Measurements from ENCODE around the gene LCE1B.

The LCE1B gene, protein sequence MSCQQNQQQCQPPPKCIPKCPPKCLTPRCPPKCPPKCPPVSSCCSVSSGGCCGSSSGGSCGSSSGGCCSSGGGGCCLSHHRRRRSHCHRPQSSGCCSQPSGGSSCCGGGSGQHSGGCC

DNA sequence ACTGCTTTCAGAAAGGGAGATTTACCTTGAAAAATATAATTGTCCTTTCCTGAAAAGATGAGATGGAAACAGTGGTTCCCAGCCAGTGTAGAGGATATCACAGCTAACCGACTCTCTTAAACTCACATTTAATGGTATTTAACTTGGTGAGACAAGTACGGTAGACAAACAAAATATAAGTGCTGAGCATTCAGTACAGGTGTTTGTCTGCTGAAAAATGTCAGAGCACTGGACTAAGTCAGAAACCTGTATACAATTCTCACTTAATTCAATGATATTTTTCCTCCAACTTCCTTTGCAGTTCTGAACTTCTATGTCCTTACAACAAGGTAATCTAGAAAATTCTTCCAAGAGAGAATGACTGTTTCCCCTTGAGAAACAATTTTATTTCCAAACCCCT is at the start of gene LCE1B:
LCE1B (plus strand) TSS at position 301 of the 400 bp plus-strand sequence. CDS start 476 bp downstream, outside the sequence.
- DNase-seq (ENCODE audit: low read depth, low spot score), result no peak

DNA sequence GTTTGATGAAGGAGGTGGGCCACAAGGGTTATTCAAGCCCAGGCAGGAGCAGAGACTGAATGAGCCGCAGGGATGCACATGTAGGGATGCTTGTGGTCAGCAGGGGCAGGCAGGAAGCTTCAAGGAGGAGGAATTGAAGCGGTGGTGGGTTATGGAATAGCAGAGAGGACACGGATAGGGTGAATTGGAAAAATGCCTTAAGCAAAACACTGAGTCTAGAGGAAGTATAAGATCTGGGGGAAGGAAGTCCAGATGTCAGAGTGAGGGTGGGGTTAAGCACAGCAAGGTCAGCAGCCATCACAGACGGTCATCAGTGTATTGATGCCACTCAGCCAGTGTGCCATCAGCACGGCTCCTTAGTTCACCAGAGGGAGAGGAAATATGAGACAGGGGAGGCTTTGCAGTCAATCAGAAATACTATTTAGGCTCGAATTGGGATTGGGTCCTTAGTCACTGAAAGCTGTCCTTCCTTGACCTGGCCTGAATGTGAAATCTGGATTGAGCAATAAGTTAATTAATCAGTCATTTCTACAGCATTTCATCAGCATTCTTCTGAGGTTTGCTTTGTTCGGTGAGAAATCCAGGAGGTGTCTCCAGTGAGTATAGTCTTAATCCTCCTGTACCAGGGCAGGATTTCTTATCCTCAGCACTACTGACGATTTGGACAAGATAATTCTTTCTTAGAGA is 42.8 kb upstream of the LCE1B start:
- DNase-seq (ENCODE audit: low read depth, low spot score), result no peak

DNA sequence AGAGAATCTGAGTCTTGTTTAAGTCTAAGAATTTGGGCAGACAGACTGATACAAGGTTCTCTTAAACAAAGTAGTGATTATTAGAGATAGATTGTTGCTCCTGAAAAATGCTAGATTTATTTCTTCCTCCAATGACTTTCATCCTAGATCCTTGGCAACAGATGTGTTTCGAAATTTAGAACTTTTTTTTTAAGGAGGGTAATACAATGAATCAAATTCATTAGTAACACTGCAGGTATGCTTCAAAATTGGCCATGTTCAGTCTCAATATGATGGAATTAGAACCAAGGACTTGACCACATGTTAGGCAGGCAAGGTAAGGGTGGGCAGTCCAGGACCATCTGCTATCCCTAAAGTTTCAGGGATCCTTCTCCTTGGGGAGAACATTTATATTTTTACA is 41.4 kb upstream of the LCE1B start:
- no peak for DNase-seq (ENCODE audit: low read depth, low spot score)

DNA sequence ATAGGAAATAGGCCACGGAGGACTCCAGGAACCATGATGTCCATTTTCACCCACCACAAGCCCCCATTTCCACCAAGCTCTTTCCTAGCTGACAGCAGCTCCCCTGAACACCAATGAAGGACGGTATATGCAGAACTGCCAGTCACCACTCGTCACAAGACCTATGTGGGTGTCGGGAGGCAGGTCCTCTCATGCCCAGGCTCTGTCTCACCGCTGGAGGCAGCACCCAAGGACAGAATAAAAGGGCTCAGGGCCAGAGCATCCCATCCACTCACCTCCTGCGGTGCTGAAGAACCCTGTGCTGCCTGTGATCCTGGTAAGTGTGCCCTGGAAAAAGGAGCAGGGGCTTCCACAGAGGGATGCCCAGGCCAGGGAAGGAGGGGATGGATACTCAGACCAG is 36.9 kb upstream of the LCE1B start, which contains the start of gene LCE1F:
LCE1F (plus strand) TSS at position 266 of the 400 bp plus-strand sequence. CDS start 1,232 bp downstream, outside the sequence.
- no peak for DNase-seq (ENCODE audit: low read depth, low spot score)

DNA sequence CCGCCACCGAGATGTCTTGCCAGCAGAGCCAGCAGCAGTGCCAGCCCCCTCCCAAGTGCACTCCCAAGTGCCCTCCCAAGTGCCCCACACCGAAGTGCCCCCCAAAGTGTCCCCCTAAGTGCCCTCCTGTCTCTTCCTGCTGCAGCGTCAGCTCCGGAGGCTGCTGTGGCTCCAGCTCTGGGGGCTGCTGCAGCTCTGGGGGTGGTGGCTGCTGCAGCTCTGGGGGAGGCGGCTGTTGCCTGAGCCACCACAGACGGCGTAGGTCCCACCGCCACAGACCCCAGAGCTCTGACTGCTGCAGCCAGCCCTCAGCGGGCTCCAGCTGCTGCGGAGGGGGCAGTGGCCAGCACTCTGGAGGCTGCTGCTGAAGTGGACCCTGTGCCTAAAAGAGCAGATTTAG is 35.4 kb upstream of the LCE1B start:
- no peak for DNase-seq (ENCODE audit: low read depth, low spot score)

DNA sequence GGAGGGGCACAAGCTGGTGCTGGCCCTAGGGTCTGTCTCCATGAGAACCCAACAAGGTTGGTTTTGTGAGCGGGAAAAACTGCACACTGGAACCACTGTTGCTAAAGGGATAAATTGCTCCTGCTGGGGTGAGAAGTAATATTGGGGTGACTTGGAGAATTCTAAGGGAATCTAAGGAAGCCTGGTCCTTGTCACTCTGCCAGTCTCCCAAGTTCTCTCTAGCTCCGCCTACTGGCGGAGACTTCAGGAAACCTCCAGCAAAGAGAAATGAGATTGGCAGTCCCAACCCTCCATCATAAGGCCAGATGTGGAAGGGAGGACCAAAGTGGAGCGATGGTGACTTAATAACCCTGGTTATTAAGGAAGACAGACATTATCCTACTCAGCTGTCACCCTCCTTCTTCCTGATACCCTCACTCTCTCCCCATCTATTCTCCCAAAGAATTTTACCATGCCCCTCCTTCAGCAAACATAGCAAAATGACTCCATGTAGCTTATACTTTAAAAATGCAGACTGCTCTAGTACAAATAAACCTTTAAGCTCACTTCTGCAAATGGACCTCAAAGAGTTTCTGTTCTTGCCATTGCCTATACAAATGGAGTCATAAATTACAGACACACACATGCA is 34.1 kb upstream of the LCE1B start:
- DNase-seq (ENCODE audit: low read depth, low spot score), result no peak

DNA sequence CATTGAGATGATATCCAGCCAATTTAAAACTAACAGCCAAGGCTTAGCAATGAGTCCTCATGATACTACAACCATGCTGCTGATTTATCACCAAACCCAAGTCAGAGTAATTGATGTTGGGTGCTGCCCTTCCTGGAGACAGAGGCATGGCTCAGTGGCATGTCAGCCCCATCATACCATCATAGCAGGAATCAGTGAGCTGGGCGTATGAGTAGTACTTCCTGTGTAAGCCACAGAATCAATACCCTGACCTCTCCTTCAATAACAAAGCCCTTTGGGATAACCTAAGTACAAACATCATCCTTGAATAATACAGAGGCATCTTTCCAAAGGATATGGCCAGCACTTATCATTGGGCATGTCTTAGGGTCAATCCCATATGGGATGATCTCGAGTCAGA is 28.7 kb upstream of the LCE1B start:
- DNase-seq (ENCODE audit: low read depth, low spot score), result no peak

DNA sequence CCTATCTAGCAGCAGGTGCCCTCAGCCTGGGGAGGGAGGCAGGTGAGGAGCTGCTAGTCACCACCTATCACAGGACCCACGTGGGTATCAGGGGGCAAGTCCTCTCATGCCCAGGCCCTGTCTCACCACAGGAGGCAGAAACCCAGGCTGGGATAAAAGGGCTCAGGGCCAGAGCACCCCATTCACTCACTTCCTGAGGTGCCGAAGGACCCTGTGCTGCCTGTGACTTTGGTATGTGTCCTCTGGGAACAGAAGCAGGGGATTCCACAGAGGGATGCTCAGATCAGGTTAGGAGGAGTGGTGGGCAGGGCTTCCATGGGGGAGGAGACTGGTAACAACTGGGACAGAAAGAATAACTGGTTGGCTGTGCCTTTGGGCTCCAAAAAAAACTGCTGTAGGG is 25.7 kb upstream of the LCE1B start, which contains the start of gene LCE1E:
LCE1E (plus strand) TSS at position 181 of the 400 bp plus-strand sequence. CDS start 1,043 bp downstream, outside the sequence.
- DNase-seq (ENCODE audit: low read depth, low spot score), result no peak

DNA sequence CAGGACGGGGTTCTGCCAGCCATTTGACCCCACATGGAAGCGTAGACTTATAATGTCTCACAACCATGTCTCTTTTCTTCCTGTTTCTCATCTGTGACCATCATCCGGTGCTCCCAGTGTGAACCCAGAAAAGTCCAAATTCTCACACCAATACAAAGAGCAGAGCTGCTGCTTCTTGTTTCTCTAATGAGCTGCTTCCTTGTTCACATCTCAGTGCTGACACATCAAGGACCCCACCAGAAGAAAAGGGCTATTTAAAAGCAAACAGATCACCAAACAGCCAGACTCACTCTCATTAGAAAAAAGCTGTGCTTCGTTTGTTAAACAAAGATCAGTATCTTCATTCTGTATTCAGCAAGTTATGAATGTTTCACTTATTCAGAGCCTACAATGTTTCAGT is 16.1 kb upstream of the LCE1B start:
- no peak for DNase-seq (ENCODE audit: low read depth, low spot score)

DNA sequence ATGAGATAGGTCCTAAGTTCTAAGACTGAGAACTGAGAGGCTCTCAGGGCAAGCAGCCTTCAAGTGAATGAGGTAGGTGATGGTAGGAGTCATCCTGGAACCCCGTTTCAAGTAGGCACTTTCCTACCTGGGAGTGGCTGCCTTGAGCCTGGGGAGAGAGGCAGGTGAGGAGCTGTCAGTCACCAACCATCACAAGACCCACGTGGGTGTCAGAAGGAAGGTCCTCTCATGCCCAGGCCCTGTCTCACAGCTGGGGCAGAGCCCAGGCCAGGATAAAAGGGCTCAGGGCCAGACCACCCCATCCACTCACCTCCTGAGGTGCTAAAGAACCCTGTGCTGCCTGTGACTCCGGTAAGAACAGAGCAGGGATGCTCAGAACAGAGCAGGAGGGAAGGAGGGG is 15.3 kb upstream of the LCE1B start, which contains the start of gene LCE1D:
LCE1D (plus strand) TSS at position 301 of the 400 bp plus-strand sequence. CDS start 1,074 bp downstream, outside the sequence.
- DNase-seq (ENCODE audit: low read depth, low spot score), result no peak

DNA sequence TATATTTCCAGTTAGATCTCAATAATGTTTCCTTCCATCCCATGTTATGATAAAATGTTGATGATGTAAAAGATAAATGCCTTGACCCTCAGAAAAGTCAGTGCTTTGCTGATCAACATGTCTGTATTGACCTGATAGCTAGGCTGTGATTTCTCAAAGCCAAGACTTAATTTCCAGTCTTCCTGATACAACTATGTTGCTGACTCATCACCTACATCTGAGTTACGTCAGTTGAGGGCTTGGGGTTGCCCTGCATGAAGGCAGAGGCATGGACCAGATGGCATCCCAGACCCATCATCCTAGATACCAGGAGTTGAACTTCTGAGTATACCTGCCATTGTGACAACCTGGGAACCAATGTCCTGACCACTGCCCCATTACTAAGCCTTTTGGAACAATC is 10.4 kb upstream of the LCE1B start:
- DNase-seq (ENCODE audit: low read depth, low spot score), result no peak

DNA sequence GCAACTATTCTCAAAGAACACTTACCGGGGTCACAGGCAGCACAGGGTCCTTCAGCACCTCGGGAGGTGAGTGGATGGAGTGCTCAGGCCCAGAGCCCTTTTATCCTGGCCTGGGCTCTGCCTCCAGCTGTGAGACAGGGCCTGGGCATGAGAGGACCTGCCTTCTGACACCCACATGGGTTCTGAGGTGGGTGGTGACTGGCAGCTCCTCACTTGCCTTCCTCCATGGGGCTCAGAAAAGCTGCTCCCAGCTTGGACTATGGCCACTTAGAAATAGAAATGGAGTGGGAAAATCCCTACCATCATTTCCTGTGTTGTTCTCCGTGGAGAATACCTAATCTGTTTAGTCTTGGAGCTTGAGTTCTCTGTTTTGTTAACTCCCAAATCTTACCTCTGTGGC is 5.2 kb upstream of the LCE1B start, which contains the start of gene LCE1C:
LCE1C (minus strand) TSS at position 76 of the 400 bp plus-strand sequence. CDS start 1,173 bp downstream, outside the sequence.
- DNase-seq (ENCODE audit: low read depth, low spot score), result no peak

DNA sequence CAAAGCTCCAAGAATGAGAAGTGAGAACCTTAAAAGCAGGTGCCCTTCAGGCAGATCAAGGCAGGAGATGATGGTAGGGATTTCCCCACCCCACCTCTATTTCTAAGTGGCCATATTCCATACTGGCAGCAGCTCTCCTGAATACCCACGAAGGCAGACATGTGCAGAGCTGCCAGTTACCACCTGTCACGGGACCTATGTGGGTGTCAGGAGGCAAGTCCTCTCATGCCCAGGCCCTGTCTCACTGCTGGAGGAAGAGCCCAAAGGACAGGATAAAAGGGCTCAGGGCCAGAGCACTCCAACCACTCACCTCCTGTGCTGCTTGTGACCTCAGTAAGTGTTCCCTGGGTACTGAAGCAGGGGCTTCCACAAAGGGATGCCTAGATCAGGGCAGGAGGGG is 721 bp upstream of the LCE1B start:
- no peak for DNase-seq (ENCODE audit: low read depth, low spot score)

DNA sequence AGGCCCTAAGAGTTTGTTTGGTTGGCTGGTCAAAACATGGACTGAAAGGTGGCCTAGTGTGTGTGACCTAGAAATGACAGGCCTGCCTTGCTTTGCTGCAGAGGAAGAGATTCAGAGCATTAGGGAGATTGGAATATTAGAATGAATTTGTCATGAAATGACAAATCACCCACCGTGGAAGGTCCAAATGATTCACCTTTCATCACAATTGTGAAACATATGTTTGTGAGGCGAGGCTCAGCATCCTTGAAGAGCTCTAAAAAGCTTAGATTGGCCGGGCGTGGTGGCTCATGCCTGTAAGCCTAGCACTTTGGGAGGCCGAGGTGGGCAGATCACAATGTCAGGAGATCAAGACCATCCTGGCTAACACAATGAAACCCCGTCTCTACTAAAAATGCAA is 5.5 kb downstream of the LCE1B start:
- DNase-seq (ENCODE audit: low read depth, low spot score), result no peak

DNA sequence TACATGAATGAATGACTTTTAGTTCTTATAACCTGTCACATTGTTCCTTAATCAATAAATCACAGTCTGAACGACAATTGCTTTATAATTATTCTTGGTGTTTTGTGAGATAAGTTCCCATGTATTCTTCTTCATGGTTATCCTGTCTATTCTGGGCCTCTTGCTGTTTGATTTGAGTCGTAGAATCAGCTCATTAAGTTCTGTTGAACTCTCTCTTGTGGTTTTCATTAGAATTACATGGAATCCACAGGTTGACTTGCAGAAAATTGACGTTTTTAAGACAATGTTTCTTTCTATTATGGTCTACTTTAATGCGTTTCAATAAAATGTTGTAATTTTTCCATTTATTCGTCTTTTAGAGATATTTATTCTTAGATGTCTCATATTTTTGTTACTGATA is 11.5 kb downstream of the LCE1B start:
- no peak for DNase-seq (ENCODE audit: low read depth, low spot score)

DNA sequence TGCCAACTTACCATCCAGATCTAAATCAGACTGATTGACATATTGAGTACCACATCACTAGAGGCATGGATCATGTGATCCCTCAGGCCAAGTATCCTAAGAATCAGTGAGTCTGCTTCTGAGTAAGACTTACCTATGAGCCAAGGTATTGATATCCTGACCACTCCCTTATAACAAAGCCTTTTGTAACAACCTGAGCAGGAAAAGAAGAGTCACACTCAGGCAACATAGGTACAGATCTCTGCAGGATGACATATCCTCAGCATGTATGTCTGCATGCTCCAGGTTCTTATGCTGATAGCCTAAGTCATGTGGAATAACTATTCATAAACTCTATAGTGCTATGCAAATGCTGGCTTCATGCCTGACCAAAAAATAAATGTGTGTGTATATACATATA is 13.2 kb downstream of the LCE1B start:
- no peak for DNase-seq (ENCODE audit: low read depth, low spot score)

DNA sequence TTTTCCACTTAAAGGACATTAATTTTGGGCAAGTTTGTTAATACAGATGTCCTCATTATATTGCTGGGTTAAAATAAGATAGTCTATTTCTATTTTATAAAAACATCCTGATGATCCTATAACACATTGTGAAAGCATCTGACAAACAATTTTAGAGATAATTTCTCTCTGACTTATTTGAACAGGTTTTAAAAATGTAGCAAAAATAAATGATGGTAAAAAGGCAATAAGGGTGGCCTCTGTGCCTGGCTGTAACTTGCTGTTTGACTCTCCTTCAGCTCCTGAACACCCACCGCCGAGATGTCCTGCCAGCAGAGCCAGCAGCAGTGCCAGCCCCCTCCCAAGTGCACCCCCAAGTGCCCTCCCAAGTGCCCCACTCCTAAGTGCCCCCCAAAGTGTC is 15.4 kb downstream of the LCE1B start, which contains the start of gene LCE1A:
LCE1A (plus strand) TSS at position 301 of the 400 bp plus-strand sequence; CDS start at position 301, 0 bp downstream.
- DNase-seq (ENCODE audit: low read depth, low spot score), result no peak

DNA sequence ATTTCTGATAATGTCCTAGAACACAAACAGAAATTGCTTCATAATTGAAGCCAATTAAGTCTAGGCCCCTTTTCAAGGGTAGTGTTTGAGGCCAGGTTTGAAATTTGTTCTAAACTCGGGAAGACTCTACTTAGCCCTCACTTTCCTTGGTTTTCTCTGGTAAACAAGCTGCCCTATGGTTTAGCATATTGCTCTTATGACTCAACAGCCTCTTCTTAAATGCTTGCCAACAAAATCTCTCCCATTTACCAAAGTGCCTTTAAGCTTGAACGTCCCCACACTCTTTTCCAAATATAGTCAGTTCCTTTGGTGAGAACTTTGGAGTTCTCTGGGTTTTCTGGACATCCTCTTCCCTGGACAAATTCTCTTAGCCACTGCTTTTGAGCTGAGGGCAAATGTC is 25.1 kb downstream of the LCE1B start:
- DNase-seq (ENCODE audit: low read depth, low spot score), result no peak

DNA sequence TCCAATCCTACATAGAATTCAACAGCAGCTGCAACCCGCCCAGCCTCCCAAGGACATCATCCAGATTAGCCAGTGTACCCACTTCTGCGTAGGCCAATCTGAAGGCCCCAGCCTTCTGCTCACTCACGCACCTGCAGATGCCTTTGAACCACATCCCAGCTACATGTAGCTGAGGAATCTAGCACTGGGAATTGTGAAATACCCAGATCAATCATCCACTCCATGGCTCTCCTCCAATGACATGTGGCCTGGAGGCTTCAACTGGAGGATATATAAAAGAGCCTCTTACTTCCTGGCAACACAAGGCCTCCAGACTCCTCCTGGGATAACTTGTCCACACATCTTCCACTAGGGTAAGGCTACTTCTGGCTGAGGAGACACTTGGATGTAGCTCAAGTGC is 30.8 kb downstream of the LCE1B start, which contains the start of gene LCE6A:
LCE6A (plus strand) TSS at position 301 of the 400 bp plus-strand sequence. CDS start 665 bp downstream, outside the sequence.
- DNase-seq (ENCODE audit: low read depth, low spot score), result no peak

DNA sequence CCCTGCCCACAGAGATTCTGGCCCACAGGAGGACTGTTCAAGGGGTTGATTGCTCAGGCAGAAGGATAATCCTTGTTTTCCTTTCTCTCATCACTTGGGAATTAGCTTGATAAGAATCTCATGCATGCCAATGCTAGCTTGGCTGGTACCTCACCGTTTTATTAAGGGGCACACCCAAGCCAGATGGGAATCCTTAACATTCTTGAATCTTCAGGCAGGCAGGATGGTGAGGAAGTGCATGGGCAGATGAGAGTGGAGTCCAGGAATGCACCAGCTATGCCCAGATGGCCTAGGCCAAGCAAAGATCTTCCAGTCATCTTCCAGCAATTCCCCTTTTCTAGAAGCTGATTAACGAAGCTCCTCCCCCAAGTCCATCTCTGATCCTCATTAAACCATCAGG is 43.9 kb downstream of the LCE1B start:
- no peak for DNase-seq (ENCODE audit: low read depth, low spot score)

DNA sequence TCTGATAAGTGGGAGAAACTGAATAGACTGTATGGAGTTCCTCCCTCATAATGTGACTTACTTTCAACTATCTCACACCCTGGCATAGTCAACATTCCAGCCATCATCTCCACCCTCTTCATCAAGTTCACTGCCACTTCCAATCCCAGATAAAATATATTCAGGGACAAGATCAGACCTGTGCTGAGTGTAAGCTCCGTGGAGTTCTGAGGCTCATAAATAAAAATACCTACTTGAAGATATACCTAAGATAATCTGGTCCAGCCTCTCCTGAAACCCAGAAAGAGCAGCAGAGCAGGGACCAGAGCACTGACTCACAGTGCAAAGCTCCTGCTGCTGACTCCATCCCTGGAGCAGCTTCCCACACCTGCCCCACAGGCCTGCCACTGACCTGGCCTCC is 46.3 kb downstream of the LCE1B start:
- no peak for DNase-seq (ENCODE audit: low read depth, low spot score)

DNA sequence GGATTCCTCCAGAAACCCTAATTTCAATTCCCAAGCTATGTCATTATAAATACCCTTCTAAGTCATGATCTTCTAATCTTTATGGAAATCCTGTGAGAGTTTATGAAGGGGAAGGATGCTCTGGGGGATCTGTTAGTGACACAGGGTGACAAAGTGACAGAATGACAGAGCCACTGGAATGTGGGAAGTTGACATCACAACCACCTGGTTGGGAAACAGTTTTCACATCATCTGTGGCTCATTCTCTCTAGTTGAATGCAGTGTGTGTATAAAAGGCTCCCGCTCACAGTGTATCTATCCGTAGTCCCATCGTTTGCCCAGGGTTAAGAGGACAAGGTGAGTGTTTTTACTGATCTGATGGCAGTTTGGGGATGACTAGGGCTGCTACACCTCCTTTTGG is 47.9 kb downstream of the LCE1B start, which contains the start of gene LCE7A:
LCE7A (plus strand) TSS at position 301 of the 400 bp plus-strand sequence. CDS start 702 bp downstream, outside the sequence.
- no peak for DNase-seq (ENCODE audit: low read depth, low spot score)

Data from iPS DF 19.7 (cell line).